ENCODE data around the gene MAML3. TPM values are rescaled to one million over a fixed set of nuclear protein-coding genes. Genes with fewer than 3 reads are reported as not detected.

MAML3 gene
- total RNA-seq, 1 experiment from 2014 or later, result not detected

DNA sequence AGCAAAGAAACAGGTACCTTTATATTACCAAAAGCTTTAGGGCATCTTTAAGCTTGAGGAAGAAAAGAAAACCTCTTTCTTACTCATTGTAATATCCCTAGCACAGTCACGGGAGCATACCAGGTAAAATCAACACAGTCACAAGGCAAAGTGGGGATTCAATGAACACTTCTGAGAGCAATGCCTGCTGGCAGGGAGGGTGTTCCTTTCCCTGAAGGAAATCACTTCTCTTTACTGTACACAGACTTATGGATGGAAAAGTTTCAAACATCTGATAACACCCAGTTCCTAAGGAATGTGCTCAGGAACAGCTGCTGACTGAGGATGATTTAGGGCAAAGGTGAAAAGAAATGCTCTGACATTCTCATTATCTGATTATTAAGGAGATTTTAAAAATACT is 94.8 kb downstream of the MAML3 start:
- DNase-seq (ENCODE audit: low spot score), result no peak
- in situ Hi-C loops (cut with HindIII; ENCODE audit: low sequenced_read_pairs), result no loop called here

DNA sequence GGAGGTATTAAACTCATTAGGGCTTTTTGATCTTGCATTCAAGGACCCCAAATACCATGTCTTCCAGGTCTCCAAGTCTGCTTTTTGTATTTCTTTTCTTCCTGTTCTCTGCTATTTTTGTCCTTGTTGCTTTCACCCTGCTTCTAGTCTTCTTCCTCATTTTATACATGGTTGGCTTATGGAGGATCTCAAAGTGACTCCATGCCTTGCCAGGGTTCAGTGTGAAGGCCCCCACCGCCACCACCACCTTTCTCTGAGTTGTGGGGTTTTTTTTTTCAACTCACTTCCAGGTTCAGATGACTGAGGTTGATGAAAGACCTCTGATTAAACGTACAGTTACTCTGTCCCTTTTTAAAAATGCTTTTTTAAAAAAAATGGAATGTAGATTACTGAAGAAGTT is 96.3 kb downstream of the MAML3 start:
- DNase-seq (ENCODE audit: low spot score), result no peak
- in situ Hi-C loops (cut with HindIII; ENCODE audit: low sequenced_read_pairs), result no loop called here

DNA sequence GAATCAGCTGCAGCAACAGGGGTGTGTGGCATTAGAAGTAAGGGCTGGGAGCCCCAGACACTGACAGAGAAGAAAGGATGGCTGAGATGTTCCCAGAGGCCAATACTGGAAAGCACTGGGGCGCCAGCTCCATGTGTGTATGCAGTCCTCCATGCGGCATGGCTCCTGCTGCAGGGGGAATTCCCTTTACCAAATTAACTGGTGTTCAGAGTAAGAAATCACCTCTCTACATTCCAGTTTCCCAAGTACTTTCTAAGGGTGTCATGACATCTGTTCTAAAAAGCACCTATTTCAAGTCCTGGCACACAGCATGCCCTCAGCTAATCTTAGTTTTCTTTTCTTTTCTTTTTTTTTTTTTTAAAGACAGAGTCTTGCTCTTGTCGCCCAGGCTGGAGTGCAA is 98.0 kb downstream of the MAML3 start:
- in situ Hi-C loops (cut with HindIII; ENCODE audit: low sequenced_read_pairs), result no loop called here

DNA sequence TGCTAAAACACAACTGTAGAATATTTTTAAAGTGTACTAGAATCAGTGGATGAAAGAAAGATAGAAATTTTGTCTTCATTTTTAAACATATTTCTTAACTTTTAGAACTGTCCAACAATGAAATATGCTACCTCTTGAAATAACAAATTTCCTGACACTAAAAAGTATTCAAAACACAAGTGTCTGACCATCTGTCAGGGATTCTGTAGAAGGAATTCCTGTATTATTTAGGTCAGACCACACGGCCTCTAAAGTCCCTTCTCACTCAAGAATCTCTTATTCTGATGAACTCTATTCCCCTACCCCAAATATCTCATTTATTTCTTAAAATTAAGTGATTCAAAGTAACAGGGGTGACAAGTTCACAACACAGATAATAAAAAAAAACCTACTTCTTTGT is 99.1 kb downstream of the MAML3 start:
- DNase-seq (ENCODE audit: low spot score), result peak; percentile 76
- in situ Hi-C loops (cut with HindIII; ENCODE audit: low sequenced_read_pairs), result no loop called here

More for the DNA sequence above, 98.0 kb downstream of the MAML3 start:
- no peak for DNase-seq (ENCODE audit: low spot score)

DNA sequence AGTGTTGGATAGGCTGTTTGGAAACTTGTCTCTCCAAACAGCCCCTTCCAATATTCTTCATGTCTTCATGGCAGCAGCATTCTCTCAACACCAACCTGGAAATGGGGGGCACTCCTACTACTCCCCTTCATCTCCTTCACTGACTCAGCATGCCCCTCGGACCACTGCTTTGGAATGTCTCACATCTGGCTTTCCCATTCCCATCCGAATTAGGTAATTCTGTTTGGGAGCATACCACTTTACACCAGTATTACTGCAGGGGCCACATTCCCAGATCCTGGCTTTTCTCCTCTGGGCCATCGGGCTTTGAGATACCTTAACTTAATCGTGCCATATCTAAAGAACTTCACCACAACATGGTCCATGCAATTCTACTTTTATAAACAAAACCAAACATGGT is 100.8 kb downstream of the MAML3 start:
- no peak for DNase-seq (ENCODE audit: low spot score)
- in situ Hi-C loops (cut with HindIII; ENCODE audit: low sequenced_read_pairs), result no loop called here

DNA sequence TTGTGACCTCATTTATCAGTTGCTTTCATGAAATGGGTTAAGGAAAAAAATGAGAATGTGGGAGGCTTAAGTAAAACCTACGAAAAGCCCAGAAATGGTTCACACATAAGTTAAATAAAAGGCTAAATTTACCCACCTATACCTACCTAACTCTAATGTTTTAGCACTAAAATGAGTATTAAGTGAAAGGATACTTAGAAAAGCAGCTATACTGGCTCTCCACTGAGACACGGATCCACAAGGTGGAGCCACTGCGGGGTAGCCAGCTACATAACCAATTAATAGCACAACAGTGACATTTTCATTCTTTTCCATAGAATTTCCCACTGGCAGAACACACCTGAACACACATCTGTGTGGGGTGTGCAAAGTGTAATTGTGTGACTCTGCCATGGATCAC is 101.9 kb downstream of the MAML3 start:
- DNase-seq (ENCODE audit: low spot score), result peak; percentile 39
- in situ Hi-C loops (cut with HindIII; ENCODE audit: low sequenced_read_pairs), result no loop called here

DNA sequence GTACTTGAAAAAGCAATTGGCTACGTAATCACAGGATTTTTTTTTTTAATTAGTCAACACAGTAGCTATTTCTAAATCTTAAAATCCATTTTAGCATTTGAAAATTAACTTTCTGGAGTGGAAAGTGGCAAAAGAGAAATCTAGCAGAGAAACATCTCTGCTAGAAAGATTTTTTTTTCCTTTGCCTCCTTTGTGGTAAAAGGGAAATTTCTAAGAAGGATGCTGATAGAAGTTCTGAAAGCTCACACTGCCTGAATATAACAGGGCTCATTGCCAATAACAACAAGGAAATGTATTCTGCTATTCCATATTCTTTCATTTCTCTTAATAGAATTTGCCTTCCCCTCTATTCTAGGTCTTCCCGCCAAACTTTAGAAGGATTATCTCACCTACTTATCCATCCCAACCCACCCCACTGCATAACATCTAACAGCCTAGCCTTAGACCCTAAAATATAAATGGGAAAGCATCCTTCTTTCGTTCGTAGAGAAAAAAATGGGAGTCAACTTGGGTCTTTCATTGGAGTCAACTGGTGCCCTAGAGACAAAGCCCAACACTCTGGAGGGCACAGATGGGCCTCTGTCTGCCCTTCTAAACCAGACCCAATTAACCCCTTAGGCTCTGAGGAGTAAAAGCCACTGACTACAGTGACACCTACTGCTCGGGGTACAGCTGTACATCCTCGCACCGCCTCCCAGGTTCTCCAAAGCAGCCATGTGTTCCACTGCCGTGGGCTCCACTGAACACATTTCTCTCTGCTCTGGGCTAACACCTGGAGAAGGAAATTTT is 103.9 kb downstream of the MAML3 start:
- DNase-seq (ENCODE audit: low spot score), result no peak
- in situ Hi-C loops (cut with HindIII; ENCODE audit: low sequenced_read_pairs), result no loop called here

DNA sequence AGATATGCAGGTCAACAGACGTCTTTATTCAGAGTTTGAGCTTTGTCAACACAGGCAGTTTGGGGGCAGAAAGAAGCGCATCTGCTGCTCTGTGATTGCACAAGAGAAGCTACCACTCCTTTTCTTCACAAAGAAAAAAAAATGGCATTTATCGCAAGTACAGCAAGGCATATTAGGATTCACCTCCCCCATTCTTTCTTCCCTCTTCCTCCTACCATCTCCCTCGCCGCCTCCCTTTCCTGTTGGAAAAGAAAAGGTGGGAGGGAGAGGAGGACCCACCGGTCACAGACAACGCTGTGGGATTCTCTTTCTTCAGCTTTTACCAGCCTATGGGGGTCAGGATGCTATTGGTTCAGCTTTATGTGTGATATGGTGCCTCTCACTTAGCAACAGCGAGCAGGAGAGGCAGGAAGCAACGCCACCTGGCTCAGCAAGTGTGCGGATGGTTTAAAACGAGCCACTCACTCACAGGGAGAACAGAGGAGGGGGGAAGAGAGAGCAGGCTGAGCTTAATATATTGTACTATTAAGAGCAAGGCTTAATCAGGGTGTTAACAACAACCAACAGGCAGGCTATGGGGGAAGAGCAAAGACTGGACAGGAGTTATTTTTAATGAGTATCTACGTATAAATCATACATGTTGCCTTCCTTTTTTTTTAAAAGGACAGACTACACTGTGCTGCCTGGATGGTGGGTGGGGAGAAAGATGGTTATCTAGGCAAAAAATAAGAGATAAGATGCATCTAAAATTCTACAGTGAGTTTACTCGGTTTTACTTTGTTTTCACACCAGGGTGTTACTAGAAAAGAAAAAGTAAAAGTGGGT is 104.7 kb downstream of the MAML3 start:
- DNase-seq (ENCODE audit: low spot score), result peak; percentile 95
- in situ Hi-C loops (cut with HindIII; ENCODE audit: low sequenced_read_pairs), result no loop called here

DNA sequence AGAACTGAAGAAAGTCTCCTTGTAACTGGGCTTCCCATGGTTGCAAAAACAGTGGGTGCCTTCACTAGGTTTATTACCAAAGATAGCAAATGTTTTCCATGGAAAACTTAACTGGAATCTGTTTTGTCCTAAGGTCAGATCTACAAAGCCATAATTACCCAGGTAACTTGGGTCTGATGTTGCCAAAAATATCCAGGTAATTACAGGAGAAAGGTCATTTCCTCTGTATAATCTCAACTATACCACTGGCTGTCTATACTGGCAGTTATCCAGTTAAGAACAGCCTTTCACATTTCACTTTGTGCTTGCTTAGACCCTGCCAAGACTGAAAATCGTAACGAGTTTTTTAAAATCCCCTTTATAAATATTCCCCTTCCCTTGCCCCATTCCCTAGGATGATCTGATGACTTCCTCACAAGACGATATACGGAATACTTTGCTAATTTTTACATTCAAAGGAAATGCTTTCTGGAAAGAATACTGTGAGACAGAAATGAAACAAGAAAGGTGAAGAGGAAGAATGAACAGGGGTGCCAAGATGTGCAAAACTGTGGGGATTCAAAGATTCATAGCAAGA is 105.5 kb downstream of the MAML3 start:
- in situ Hi-C loops (cut with HindIII; ENCODE audit: low sequenced_read_pairs), result no loop called here
- no peak for DNase-seq (ENCODE audit: low spot score)

DNA sequence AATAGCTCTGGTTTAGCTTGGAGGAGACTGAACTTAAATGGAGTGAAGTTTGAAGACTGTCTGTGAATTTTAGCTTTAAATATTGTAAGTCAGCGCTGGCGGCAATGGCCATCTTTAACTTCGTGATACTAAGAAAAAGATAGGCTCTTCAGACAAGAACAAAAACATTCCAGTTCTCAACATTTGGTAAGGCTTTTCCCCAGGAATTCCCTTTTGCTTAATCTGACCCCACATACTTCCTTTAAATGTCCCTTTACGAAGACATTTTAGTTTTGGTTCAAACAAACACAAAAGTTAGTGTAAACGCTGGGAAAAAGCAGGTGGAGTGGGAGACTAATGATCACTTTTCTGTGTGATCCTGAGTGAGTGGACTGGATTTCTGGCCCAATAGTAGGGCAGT is 106.2 kb downstream of the MAML3 start:
- no peak for DNase-seq (ENCODE audit: low spot score)
- in situ Hi-C loops (cut with HindIII; ENCODE audit: low sequenced_read_pairs), result no loop called here

DNA sequence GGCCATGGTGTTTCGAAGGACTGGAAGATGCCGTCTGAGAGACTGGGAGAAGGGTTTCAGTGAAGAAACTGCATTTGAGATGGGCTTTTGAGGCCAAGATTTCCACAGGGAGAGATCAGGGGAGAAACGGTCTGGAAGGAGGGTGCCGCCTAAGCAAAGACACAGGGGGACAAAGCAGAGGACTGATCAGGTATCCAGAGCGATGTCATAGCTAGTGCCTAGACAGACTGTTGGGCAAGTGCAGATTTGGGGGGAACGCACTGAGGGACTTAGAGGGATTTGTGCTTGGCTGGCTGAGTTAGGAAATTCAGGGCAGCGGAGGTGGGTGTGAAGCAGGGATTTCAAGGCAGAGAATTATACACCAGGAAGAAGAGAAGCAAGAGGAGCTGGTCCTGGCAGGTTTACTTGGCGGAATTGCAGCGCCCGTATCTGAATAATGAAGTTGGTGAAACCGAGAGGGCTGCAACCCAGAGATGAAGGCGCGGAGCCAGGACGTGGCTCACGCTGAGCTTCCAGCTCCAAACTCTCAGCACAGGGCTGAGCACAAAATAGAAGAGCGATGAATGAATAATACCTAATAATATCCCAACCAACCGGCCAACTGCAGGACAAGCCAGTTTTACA is 106.9 kb downstream of the MAML3 start:
- DNase-seq (ENCODE audit: low spot score), result peak; percentile 85
- in situ Hi-C loops (cut with HindIII; ENCODE audit: low sequenced_read_pairs), result no loop called here

DNA sequence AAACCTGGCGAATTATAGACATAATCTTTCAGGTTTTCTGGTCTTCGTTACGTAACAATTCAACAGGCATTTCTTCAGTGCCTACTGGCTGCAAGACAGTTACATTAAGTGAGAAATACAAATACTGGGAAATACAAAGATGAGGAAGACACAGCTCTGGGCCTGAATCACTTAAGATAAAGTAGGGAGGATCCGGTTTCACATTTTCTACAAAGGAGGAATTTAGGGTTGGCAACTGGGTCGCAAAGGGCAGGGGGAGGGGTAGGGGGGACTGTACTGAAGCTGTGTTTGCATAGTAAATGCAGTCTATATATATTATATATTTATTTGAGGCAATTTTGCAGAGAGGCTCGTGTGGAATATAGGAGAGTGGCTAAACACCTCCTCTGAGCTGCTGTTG is 107.4 kb downstream of the MAML3 start:
- DNase-seq (ENCODE audit: low spot score), result no peak
- in situ Hi-C loops (cut with HindIII; ENCODE audit: low sequenced_read_pairs), result no loop called here

DNA sequence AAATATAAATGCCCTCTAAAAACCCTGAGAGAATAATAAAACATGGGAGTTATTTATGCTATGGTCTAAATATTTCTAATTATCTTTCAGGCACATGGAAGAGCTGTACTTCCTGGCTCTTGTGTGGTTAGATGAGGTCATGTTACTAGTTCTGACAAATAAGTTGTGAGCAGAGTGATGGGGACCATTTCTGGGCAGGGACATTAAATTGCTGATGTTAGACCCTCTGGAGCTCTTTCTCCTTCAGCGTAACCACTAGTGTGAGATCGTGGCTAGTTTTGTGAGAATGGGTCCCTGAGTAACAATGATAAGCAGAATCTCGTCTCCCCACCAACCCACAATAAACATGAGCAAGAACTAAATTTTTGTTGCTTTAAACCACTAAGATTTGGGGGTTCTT is 108.0 kb downstream of the MAML3 start:
- in situ Hi-C loops (cut with HindIII; ENCODE audit: low sequenced_read_pairs), result no loop called here
- DNase-seq (ENCODE audit: low spot score), result no peak

DNA sequence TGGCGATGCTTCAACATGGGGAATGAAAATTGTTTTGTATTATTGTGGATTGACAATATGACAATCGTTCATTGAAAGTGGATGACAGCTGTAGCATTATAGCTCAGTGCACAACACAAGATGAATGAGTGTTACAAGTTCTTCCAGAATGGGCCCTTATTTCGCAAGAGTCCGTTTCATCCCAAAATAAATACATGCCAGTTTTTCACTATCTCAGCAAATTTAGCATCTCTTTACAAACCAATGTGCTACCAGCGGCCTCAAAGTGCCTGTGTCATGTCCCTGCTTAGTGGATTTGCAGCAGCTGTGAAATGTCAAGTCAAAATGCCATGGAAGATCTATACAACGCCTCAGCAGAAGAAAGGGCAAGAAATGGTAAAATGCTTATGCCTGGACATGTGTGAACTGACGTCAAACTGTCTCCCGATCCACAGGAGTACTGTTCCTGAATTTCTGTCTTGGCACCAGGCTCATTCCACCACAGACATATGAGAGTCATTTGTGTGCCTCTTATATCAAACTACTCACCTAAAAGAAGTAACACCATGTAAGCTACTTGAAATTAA is 109.6 kb downstream of the MAML3 start:
- peak; percentile 67 for DNase-seq (ENCODE audit: low spot score)
- in situ Hi-C loops (cut with HindIII; ENCODE audit: low sequenced_read_pairs), result no loop called here

DNA sequence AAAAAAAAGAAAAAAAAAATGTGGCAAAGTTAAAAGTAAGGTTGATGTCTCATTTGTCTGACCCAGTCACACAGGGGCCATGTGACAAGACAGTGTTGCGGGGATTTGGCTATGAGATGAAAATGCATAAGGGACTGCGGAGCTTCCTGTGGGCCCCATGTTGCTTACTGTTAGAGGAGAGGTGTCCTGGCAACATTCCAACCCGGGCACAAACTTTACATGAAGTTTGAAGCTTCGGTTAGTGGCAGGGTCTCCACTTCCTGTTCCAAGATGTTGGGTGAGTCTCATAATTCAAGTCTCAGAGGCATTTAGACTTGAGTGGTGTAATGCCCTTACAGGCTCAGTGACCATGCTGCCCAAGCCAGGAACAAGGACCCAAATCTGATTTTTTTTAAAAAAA is 111.3 kb downstream of the MAML3 start:
- DNase-seq (ENCODE audit: low spot score), result no peak
- in situ Hi-C loops (cut with HindIII; ENCODE audit: low sequenced_read_pairs), result no loop called here

DNA sequence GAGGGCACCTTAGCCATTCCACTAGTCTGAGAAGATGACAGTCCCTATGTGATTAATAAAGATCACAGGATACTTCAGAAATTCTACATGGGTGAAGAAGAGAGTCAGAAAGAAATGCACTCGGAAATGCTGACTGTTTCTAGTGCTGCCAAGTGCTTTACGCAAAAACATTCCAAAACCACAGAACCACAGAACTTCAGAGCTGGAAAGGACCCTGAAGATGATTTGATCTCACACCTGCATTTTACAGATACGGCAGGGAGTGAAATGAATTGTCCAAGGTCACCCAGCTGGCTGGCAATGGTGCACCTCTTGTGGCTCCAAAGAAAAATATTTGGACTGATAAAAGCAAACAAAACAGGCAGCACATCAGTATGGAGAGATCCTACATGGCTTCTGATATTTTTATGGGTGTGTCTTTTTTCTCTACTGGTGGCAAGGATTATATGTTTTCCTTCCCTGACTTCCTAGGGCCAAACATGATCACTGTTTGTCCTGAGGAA is 115.9 kb downstream of the MAML3 start:
- in situ Hi-C loops (cut with HindIII; ENCODE audit: low sequenced_read_pairs), result no loop called here
- DNase-seq (ENCODE audit: low spot score), result no peak

DNA sequence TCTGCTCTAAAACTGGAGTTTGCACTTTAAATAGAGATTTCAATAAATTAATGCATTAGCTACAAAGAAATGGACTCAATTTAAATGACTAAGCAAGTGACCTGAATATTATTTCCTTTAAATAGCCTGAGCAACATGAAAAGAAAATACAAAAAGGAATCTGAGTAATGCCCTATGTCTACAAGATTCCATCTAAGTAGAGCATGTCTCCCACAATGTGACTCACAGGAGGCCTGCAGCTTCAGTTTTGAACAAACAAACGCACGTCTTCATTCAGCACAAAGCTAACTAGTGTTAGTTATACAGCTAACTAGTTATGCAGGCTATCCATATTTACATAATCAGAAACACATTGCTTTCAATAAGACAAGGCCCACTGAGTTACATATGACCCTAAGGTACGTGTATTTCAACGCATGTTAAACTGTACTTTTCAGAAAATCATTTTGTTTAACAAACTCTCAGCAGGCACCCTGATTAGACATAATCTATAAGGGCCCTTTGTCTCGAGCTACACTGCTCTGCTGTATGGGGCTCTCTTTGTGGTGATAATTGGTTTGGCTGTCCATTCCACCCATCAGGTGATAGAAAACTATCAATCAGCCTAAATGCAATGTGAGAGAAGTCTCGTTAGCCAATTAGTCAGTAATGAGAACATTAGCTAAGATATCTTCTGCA is 116.5 kb downstream of the MAML3 start:
- in situ Hi-C loops (cut with HindIII; ENCODE audit: low sequenced_read_pairs), result no loop called here
- no peak for DNase-seq (ENCODE audit: low spot score)

DNA sequence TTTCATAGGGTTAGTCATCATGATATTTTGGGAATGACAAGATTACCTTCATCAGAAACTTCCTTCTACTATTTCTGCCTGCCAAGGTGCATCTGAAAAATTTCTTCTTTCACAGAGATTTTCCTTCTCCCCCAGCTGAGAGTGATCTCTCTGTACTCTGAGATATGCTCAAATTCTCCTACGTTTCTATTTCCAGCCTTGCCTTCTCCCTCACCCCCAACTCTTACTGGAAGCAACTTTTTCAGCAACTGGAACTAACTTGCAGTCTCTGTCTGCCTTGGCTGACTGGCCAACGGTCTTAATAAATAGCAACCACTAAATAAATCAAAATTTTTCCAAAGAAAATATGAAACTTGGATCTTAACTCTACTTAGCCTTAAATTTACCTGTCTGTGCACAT is 122.3 kb downstream of the MAML3 start:
- in situ Hi-C loops (cut with HindIII; ENCODE audit: low sequenced_read_pairs), result no loop called here
- DNase-seq (ENCODE audit: low spot score), result no peak

DNA sequence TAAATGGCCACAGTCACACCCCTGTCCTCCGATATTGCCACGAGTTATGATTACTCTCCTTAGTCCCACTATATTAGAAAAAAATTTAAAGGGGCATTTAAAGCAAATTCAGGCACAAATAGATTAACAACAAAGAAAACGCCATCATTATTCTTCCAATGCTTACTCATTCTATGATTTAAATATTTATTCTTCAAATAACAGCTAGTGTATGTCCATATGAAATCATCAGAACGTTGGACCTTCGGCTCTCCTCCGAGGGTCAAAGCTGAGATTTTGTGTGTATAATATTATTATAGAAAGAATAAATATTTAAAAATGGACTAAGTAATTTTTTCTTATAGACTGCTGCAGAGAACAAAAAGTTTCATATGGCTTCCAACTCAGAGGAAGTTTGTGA is 122.9 kb downstream of the MAML3 start:
- no peak for DNase-seq (ENCODE audit: low spot score)
- in situ Hi-C loops (cut with HindIII; ENCODE audit: low sequenced_read_pairs), result no loop called here

Data from G401 (cell line).